WERI-Rb-1 (cell line): ENCODE measurements around the gene APCDD1.
A peak's percentile ranks its signal among the peaks of the same experiment; 100 is the strongest.

Experiments
- DNase-seq: peaks from one replicate; pipeline ENCODE4 v3.0.0-alpha.2; 2020
- H3K27ac ChIP-seq: fragments of 250-450 bp; sonication (Bioruptor Pico); 2 replicates; pipeline ENCODE4 v1.5.1; 2020; ENCODE audit warnings: mild to moderate bottlenecking, moderate library complexity
- H3K27me3 ChIP-seq: fragments of 250-450 bp; sonication (Bioruptor Pico); 2 replicates; pipeline ENCODE4 v1.5.1; 2021; ENCODE audit warnings: mild to moderate bottlenecking, low read depth, moderate library complexity; ENCODE audit not compliant: insufficient read depth, severe bottlenecking
- H3K36me3 ChIP-seq: fragments of 250-450 bp; sonication (Bioruptor Pico); 2 replicates; pipeline ENCODE4 v1.5.1; 2020; ENCODE audit warnings: mild to moderate bottlenecking, moderate library complexity
- H3K4me3 ChIP-seq: 2 replicates; pipeline ENCODE4 v1.5.1; 2011; ENCODE audit warnings: low read depth, mild to moderate bottlenecking, control low read depth, low read length
- H3K9me3 ChIP-seq: fragments of 250-450 bp; sonication (Bioruptor Pico); 2 replicates; pipeline ENCODE4 v1.5.1; 2021; ENCODE audit warnings: mild to moderate bottlenecking, moderate library complexity; ENCODE audit not compliant: severe bottlenecking
- TF ChIP-seq, protein P1 (sequence below): IDR thresholded peaks from 2 replicates; pipeline ENCODE4 v1.5.1; 2011; ENCODE audit warnings: low read depth, mild to moderate bottlenecking, control low read depth, inconsistent platforms, low read length

Gene APCDD1

GRCh38 chr18:10417191-10417590 lies 37.2 kb upstream of the APCDD1 start:
- Histone ChIP-seq H3K36me3 (no peaks in the 10 kb centered on the region), H3K27me3 (no peaks in the 10 kb centered on the region), H3K4me3 (no peak overlapping the region), H3K9me3 (peaks cover 15% of the 10 kb centered on the region), H3K27ac (no peak overlapping the region)
- DNase-seq = no peak
- TF ChIP-seq, protein P1, sequence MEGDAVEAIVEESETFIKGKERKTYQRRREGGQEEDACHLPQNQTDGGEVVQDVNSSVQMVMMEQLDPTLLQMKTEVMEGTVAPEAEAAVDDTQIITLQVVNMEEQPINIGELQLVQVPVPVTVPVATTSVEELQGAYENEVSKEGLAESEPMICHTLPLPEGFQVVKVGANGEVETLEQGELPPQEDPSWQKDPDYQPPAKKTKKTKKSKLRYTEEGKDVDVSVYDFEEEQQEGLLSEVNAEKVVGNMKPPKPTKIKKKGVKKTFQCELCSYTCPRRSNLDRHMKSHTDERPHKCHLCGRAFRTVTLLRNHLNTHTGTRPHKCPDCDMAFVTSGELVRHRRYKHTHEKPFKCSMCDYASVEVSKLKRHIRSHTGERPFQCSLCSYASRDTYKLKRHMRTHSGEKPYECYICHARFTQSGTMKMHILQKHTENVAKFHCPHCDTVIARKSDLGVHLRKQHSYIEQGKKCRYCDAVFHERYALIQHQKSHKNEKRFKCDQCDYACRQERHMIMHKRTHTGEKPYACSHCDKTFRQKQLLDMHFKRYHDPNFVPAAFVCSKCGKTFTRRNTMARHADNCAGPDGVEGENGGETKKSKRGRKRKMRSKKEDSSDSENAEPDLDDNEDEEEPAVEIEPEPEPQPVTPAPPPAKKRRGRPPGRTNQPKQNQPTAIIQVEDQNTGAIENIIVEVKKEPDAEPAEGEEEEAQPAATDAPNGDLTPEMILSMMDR = no peak

DNA sequence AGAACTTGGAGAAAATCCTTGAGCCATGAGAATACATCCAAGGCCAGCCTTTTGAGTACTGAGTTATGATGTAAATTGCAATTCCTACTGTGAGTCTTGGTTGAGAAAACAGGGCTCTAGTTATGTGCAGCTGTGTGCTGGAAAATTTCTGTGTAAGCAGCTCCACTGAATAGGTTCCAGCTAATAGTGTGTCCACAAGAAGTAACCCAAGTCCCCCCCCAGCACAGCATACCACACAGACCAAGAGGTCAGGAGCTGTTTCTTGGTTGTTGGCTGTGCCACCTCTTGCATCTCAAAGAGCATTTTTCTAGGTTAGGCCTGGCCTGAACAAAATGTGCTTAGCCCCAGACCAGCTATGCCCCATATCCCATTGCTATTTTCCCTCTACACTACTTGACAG lies 36.8 kb upstream of the APCDD1 start:
- Histone ChIP-seq H3K27me3 (no peaks in the 10 kb centered on the region), H3K4me3 (no peak overlapping the region), H3K27ac (peak overlapping the region; percentile 75; the same call in 1 of the 2 replicates), H3K9me3 (peaks cover 15% of the 10 kb centered on the region), H3K36me3 (no peaks in the 10 kb centered on the region)
- DNase-seq = no peak
- TF ChIP-seq, protein P1 = no peak

- H3K36me3 ChIP-seq = no peaks in the 10 kb centered on the region
- no peaks in the 10 kb centered on the region for H3K27me3 ChIP-seq
- DNase-seq = peak; percentile 84
- peak overlapping the region; percentile 75 for H3K27ac ChIP-seq
- no peak overlapping the region for H3K4me3 ChIP-seq
- peaks cover 15% of the 10 kb centered on the region for H3K9me3 ChIP-seq
- TF ChIP-seq, protein P1 = no peak
Observed at GRCh38 chr18:10418836-10419235, 35.6 kb upstream of the APCDD1 start.

GRCh38 chr18:10419420-10420103 lies 34.9 kb upstream of the APCDD1 start:
- TF ChIP-seq, protein P1 = no peak
- no peak for DNase-seq
- no peaks in the 10 kb centered on the region for H3K27me3 ChIP-seq
- H3K36me3 ChIP-seq = no peaks in the 10 kb centered on the region
- peak overlapping the region; percentile 75 for H3K27ac ChIP-seq
- peaks cover 15% of the 10 kb centered on the region for H3K9me3 ChIP-seq
- H3K4me3 ChIP-seq = no peak overlapping the region

GRCh38 chr18:10420561-10421352 lies 33.7 kb upstream of the APCDD1 start:
- Histone ChIP-seq H3K27ac (no peak overlapping the region), H3K27me3 (no peaks in the 10 kb centered on the region), H3K9me3 (peaks cover 15% of the 10 kb centered on the region), H3K36me3 (no peaks in the 10 kb centered on the region), H3K4me3 (no peak overlapping the region)
- no peak for DNase-seq
- TF ChIP-seq, protein P1 = no peak
